Thyroid gland (tissue), 4 donors: ENCODE measurements around the gene SEC63. TPM values are rescaled to one million over a fixed set of nuclear protein-coding genes. Genes with fewer than 3 reads are reported as not detected.
"Not testable (repeated sequence)": the region's sequence is repeated elsewhere in the genome, so short reads cannot be mapped to it uniquely, and the experiment has no call there.

ENCODE experiments used
- DNase-seq, 2 donors: peaks; one replicate each; pipeline ENCODE4 v3.0.0-alpha.2; 2019
- H3K27ac ChIP-seq, 3 donors: fragments of 200-600 bp; sonication (generic); 1 replicate in 2 of 3; 2 replicates in 1 of 3; pipeline ENCODE4 v1.5.1; 2016 to 2019; ENCODE audit warnings: mild to moderate bottlenecking in 1 of 3, moderate library complexity in 1 of 3
- H3K27me3 ChIP-seq: fragments of 200-600 bp; sonication (generic); one replicate; pipeline ENCODE4 v1.5.1; 2019
- H3K36me3 ChIP-seq, 2 donors: fragments of 200-600 bp; sonication (generic); one replicate each; pipeline ENCODE4 v1.5.1; 2016 to 2019
- H3K4me1 ChIP-seq, 2 donors: fragments of 200-600 bp; sonication (generic); one replicate each; pipeline ENCODE4 v1.5.1; 2017 to 2019
- H3K4me3 ChIP-seq, 3 donors: fragments of 200-600 bp; sonication (generic); replicated peaks in 1 of 3; 1 replicate in 2 of 3; 2 replicates in 1 of 3; pipeline ENCODE4 v1.5.1; 2016; ENCODE audit warnings: mild to moderate bottlenecking in 1 of 3
- H3K9me3 ChIP-seq: fragments of 200-600 bp; sonication (generic); one replicate; pipeline ENCODE4 v1.5.1; 2017
- POLR2A ChIP-seq, 2 donors: fragments of 450-650 bp; IDR thresholded peaks; one replicate each; pipeline ENCODE4 v1.6.1; 2017; ENCODE audit warnings: antibody characterized with exemption in 2 of 2, mild to moderate bottlenecking in 2 of 2, moderate library complexity in 1 of 2
- WGBS, 2 donors: methylation state at CpG; one replicate each; pipeline ENCODE4 v1.1.5; 2017; 5-methylcytosine and 5-hydroxymethylcytosine counted together
- intact Hi-C: fragments of 100-400 bp; cut with DNase I; formaldehyde crosslinking; loops from one replicate; pipeline ENCODE4 v1.15.1; 2023
- total RNA-seq, 4 donors: library from RNA; depleted of rRNA; stranded (reverse); fragments of >200 nt; gene quantifications; one replicate each; pipeline ENCODE4 v1.2.3, GENCODE V29; 2016
- TF ChIP-seq, protein P1 (sequence below), 6 experiments: fragments of 200-600 bp in 3 of 6; fragments of 450-650 bp in 3 of 6; sonication (generic) in 3 of 6; IDR thresholded peaks; one replicate each; pipeline ENCODE4 v1.5.1; 2016 to 2019; ENCODE audit warnings: antibody characterized with exemption in 6 of 6, mild to moderate bottlenecking in 2 of 6, inconsistent platforms in 1 of 6, moderate library complexity in 1 of 6

The SEC63 gene
- total RNA-seq, 4 donors from 2014 or later, result 47.1 to 95.5 (median 68.3) TPM

GRCh38 chr6:107894809-107895396, 63.1 kb downstream of the SEC63 start:
- H3K4me3 ChIP-seq, result no peak overlapping the region
- intact Hi-C loops, result no loop called here
- peaks cover 25 to 31% of the 10 kb centered on the region in 2 donors for H3K36me3 ChIP-seq
- no peak overlapping the region for H3K27ac ChIP-seq
- H3K27me3 ChIP-seq, result no peaks in the 10 kb centered on the region
- H3K4me1 ChIP-seq, result no peaks in the 10 kb centered on the region
- DNase-seq, result no peak
- no peaks in the 10 kb centered on the region for H3K9me3 ChIP-seq
- no peak for TF ChIP-seq POLR2A (IDR thresholded peaks at IDR 0.05)
- TF ChIP-seq, protein P1, sequence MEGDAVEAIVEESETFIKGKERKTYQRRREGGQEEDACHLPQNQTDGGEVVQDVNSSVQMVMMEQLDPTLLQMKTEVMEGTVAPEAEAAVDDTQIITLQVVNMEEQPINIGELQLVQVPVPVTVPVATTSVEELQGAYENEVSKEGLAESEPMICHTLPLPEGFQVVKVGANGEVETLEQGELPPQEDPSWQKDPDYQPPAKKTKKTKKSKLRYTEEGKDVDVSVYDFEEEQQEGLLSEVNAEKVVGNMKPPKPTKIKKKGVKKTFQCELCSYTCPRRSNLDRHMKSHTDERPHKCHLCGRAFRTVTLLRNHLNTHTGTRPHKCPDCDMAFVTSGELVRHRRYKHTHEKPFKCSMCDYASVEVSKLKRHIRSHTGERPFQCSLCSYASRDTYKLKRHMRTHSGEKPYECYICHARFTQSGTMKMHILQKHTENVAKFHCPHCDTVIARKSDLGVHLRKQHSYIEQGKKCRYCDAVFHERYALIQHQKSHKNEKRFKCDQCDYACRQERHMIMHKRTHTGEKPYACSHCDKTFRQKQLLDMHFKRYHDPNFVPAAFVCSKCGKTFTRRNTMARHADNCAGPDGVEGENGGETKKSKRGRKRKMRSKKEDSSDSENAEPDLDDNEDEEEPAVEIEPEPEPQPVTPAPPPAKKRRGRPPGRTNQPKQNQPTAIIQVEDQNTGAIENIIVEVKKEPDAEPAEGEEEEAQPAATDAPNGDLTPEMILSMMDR (IDR thresholded peaks at IDR 0.05), result no peak

- 97 to 98% methylated on average over 4 of the region's 4 CpGs for WGBS, 2 donors
- H3K36me3 ChIP-seq, result peaks cover 25 to 27% of the 10 kb centered on the region in 2 donors
- intact Hi-C loops, result not testable (repeated sequence)
These were observed 67.6 kb downstream of the SEC63 start for GRCh38 chr6:107890431-107890830.

GRCh38 chr6:107885950-107886349, 72.1 kb downstream of the SEC63 start:
- H3K4me3 ChIP-seq, H3K36me3 ChIP-seq, intact Hi-C loops, H3K27ac ChIP-seq, H3K4me1 ChIP-seq, H3K27me3 ChIP-seq, DNase-seq, H3K9me3 ChIP-seq: not testable (repeated sequence)
- 99% methylated on average over 5 of the region's 5 CpGs for WGBS, 2 donors

More at GRCh38 chr6:107890431-107890830, 67.6 kb downstream of the SEC63 start:
- not testable (repeated sequence) for H3K4me3 ChIP-seq, H3K27me3 ChIP-seq, H3K4me1 ChIP-seq, H3K9me3 ChIP-seq, DNase-seq, H3K27ac ChIP-seq

GRCh38 chr6:107879941-107880340, 78.1 kb downstream of the SEC63 start:
- Histone ChIP-seq H3K4me1 (no peaks in the 10 kb centered on the region), H3K27me3 (no peaks in the 10 kb centered on the region), H3K27ac (no peak overlapping the region), H3K9me3 (no peaks in the 10 kb centered on the region), H3K36me3 (peaks cover 25 to 26% of the 10 kb centered on the region in 2 donors), H3K4me3 (no peak overlapping the region)
- 83 to 86% methylated on average over 3 of the region's 3 CpGs for WGBS, 2 donors
- no peak for DNase-seq
- TF ChIP-seq, protein P1 (IDR thresholded peaks at IDR 0.05), result no peak
- no peak for TF ChIP-seq POLR2A (IDR thresholded peaks at IDR 0.05)
- intact Hi-C loops, result no loop called here

DNA sequence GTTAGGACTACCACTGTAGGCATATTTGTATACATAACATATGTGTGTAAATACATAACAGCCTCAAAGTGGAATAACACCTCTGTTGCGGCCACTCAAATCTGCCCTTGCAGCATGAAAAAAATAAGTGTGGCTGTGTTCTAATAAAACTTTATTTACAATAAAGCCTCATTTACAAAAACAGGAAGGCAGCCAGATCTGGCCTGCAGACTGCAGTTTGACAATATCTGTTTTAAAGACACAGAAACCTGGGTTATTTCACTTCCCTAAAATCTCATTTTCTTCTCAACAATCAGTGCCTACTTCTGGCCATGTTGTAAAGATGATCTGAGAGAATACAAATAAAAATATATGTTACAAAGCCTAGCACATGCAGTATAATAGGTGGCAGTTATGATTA, 80.0 kb downstream of the SEC63 start:
- intact Hi-C loops, result no loop called here
- no peak for TF ChIP-seq POLR2A (IDR thresholded peaks at IDR 0.05)
- TF ChIP-seq, protein P1 (IDR thresholded peaks at IDR 0.05), result no peak
- peaks cover 25 to 29% of the 10 kb centered on the region in 2 donors for H3K36me3 ChIP-seq
- DNase-seq, result no peak
- no peaks in the 10 kb centered on the region for H3K9me3 ChIP-seq
- H3K27ac ChIP-seq, result no peak overlapping the region
- no peaks in the 10 kb centered on the region for H3K4me1 ChIP-seq
- WGBS, 2 donors, result 94 to 95% methylated on average over 1 of the region's 1 CpG
- H3K4me3 ChIP-seq, result no peak overlapping the region
- H3K27me3 ChIP-seq, result no peaks in the 10 kb centered on the region

DNA sequence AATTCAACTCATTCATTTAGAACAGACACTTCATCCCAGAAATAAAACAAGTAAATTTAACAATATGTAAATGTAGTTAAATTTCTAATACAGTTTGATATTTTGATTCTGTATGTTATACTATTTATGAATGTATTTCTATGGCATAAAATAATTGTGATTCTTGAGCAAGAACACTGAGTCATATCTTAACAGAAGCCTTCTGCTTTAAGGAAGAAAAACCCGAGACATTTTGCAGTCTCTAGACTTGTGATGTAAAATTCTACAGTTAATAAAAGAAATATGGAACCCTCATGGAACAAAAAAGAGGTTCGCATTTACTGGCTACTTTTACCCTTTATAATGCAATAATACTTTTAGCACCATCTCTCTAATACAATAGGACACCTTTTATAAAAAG, 86.0 kb downstream of the SEC63 start:
- Histone ChIP-seq H3K36me3 (peaks cover 17 to 26% of the 10 kb centered on the region in 2 donors), H3K4me1 (no peaks in the 10 kb centered on the region), H3K27me3 (no peaks in the 10 kb centered on the region), H3K9me3 (no peaks in the 10 kb centered on the region), H3K27ac (no peak overlapping the region), H3K4me3 (no peak overlapping the region)
- 93 to 95% methylated on average over 2 of the region's 2 CpGs for WGBS, 2 donors
- intact Hi-C loops, result no loop called here
- TF ChIP-seq POLR2A (IDR thresholded peaks at IDR 0.05), result no peak
- TF ChIP-seq, protein P1 (IDR thresholded peaks at IDR 0.05), result no peak
- no peak for DNase-seq

GRCh38 chr6:107871512-107871911, 86.5 kb downstream of the SEC63 start:
- WGBS, 2 donors, result 100% methylated on average over 1 of the region's 1 CpG

More at GRCh38 chr6:107871512-107871911, 86.5 kb downstream of the SEC63 start:
- H3K27me3 ChIP-seq, H3K4me3 ChIP-seq, H3K27ac ChIP-seq, DNase-seq, H3K4me1 ChIP-seq, H3K9me3 ChIP-seq, intact Hi-C loops: not testable (repeated sequence)
- peaks cover 17 to 26% of the 10 kb centered on the region in 2 donors for H3K36me3 ChIP-seq
